Right hindlimb (tissue), 1 donor: ENCODE data around the gene GIGYF2.
"Not testable (repeated sequence)": the region's sequence is repeated elsewhere in the genome, so short reads cannot be mapped to it uniquely, and the experiment has no call there.

Source experiments
- DNase-seq: peaks from one replicate; pipeline ENCODE4 v3.0.0-alpha.2; 2018

GIGYF2 gene

DNA sequence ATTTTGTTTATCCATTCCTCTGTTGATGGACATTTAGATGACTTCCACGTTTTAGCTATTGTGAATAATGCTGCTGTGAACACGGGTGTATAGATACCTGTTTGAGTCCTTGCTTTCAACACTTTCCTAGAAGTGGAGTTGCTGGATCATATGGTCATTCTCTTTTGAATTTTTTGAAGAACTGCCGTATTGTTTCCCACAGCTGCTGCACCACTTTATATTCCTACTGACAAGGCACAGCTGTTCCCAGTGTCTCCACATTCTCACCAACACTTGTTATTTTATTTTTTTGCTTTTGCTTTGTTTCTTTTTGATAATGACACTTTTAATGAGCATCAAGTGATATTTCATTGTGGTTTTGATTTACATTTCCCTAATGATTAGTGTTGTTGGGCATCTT lies 120.6 kb downstream of the GIGYF2 start:
- no peak for DNase-seq

DNA sequence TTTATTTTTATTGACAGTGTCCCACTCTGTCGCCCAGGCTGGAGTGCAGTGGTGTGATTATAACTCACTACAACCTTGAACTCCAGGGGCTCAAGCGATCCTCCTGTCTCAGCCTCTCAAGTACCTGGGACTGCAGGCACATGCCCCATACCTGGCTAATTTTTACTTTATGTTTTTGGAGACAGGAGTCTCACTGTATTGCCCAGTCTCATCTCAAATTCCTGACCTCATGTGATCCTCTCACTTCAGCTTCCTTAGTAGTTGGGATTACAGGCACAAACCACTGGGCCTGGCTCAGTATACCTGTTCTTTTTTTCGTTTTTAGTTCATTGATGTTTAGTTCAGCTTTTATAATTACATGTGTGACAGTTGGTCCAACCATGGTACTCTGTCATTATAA lies 132.9 kb downstream of the GIGYF2 start:
- DNase-seq = no peak

DNA sequence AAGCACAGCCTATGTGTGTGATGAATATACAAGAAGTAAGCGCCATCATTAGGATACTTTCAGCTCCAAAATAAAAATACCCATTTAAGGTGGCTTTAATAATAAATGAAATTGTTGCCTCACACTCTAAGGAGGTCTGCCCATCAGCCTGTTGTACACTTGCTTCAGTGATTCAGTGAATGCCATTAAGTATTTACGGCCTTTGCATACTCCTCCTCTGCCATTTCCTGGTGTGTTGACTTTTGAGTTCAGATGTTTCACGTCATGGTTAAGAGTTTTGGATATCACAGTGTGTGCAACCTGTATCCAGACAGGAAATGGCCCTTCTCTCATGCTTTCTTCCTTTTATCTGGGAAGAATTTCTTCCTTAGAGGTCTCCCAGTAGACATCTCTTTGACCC lies 134.4 kb downstream of the GIGYF2 start:
- DNase-seq = no peak

DNA sequence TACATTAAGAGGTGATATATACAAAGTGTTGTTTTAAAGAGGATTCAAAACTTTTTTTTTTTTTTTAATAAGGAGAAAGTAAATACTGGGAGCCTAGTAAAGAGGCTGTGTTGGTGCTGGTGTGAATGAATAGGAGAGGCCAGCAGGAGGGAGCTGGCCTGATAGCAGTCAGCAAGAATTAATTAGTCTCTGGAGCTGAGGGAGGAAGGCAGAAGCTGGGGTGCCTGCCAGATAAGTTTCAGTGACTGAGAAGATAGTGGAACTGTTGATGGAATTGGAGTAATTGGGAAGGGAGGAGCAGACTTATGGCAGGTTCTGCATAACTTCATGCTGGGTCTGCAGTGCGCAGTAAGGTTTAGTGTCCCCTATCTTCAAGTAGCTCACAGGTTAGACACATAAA lies 136.7 kb downstream of the GIGYF2 start:
- no peak for DNase-seq

DNA sequence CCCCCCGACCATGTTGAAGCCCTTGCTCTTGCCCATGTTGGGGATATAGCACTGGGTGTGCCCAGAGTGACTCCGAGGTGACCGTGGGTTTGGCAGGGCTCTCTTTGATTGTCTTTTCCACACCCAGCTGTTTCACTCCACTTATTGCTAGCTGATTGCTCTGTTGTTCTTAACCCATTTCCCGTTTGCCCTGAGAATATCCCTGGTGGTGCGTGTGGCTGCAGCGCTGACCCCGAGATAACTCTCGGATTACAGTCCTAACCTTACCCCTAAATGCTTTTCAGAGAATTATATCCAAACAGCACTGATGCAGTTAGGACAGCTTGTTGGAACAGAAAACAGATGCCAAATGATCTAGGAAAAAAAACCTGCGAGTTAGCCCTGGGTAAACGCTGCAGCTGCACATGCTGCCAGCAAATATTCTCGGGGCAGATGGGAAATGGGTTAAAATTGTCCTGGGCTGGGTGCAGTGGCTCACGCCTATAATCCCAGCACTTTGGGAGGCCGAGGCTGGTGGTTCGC lies 138.6 kb downstream of the GIGYF2 start:
- no peak for DNase-seq

DNA sequence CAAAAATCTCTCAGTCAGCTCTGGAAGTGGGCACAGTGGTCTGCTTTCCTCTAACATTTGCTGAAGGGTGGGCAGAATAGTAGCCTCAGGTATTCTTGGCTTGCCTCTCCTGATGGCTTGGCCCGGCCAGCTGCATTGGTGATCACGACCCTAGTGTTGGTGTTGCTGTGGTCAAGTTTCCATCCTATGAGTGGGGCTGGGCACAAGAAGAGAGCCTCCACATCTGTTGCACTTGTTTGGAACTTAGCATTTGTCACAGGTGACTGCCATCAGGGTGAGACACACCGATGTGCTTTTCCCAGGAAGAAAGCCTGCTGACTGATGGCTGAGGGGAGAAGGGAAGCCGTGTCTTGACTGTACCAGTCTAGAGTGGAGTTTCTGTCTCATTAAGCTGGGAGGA lies 139.8 kb downstream of the GIGYF2 start:
- no peak for DNase-seq

DNA sequence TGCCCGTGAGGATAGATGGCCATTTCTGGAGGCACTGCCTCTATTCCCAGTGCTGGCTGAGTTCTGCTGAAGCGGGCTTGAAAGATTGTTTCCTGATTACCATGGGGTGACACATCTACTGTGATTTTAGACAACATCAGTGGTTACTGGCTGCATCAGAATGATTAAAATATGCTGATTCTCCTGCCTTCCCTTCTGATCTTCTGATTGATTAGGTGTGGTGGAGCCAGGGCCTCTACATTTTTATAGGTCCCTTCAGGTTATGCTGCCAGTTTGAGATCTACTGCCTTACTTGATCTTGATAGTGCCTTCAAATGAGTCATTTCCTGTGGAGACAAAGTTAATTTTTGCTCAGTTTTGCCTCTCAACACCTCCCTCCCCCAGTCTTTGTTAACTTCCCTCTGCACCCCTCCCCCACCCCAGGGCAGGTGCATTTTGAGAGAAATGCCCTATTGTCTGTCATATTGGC lies 141.3 kb downstream of the GIGYF2 start:
- DNase-seq = no peak

DNA sequence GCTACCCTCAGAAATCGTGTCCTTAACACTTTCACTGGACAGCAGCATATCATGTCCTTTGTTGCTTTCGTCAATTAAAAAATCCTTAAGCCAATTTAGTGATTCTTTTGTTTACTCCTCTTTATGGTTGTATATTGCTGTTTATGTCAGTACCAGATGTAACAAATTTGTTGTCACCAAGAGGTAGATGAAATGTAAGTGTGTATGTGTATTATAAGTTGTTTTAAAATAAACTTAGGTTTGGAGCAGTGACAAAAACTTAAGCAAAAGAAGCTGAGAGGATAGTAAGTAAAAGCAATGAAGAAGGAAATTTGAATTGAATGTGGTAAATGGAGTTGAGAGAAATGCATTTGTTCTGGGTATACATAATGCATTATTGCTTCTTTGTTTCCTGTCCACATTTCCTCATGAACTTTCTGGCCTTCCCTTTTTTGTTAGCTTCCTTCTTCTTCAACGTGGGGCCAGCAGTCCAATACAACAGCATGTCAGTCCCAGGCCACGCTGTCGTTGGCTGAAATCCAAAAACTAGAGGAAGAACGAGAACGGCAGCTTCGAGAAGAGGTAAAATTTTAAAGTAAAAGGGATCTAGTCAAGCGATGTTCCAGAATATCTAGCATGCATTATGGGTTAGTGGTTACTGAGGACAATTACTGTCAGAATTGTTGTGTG lies 142.4 kb downstream of the GIGYF2 start:
- no peak for DNase-seq

DNA sequence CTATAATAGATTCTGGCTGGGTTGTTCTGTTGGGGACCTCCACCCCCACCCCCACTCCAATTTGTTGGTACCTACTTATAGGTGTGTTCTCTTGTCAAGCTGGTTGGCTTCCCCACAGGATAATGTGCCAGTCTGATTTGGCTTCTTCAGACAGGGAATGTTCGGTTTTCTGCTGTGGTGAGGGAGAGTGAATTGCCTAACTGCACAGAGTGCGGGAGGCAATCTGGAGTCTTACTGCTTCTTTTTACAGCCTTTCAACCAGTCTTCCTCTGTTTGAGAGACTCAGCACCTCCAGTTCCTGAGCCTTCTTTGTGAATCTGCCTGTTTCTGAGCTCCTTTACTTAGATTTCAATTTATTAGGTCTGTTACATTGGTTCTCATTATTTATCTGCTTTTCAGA lies 145.6 kb downstream of the GIGYF2 start:
- no peak for DNase-seq

DNA sequence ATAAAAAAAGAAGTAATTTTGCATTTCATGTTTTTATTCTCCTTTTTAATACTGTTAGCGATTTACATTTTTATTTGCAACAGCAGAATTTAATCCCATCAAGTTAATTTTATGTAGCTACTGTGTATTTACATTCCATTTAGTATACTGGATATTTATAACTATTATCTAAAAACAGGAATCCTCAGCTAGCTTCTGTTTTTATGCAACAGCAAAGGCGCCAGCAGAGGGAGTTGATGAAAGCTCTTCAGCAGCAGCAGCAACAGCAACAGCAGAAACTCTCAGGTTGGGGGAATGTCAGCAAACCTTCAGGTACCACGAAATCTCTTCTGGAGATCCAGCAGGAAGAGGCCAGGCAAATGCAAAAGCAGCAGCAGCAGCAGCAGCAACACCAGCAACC lies 146.7 kb downstream of the GIGYF2 start:
- no peak for DNase-seq

DNA sequence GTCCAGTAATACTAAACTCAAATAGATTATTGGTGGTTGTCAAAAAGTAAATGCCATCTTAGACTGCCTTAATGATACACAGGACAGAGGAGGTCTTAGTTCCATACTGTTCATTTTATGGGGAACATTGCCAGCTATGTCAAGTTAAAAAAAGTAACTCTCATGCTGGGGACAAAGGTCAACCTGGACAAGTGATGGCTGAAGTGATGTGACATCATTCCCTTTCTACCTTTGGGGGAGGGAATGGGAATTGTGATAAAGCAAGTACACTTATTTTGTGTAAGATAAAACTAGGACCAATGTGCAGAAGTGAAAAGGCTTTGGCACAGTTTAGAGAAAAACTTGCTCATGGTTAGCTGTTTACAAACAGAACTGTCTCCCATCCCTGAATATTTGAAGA lies 148.9 kb downstream of the GIGYF2 start:
- no peak for DNase-seq

DNA sequence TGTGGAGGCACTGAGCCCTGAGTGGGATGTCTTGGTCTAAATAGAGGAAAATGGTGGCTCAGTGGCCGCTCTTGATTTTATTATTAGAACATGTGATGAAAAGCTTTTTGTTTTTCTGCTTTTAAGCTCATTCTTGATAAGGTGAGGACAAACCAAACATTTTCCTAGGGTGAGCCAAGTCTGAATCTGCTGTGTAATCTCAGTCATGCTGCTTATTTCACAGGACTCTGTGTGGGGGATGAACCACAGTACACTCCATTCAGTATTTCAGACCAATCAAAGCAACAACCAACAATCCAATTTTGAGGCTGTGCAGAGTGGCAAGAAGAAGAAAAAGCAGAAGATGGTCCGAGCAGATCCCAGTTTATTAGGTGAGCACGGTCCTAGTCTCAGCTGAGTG lies 152.9 kb downstream of the GIGYF2 start:
- no peak for DNase-seq

DNA sequence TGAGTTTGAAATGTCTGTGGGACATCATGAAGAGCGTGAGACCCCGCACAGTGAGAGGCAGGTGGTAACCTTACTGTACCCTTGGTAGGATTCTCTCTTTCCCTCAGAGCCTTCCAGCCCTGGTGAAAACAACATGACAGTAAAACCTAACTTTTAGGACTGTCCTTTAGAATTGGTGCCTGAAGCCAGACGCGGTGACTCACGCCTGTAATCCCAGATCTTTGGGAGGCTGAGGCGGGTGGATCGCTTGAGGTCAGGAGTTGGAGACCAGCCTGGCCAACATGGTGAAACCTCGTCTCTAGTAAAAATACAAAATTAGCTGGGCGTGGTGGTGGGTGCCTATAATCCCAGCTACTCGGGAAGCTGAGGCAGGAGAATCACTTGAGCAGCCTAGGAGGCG lies 154.9 kb downstream of the GIGYF2 start:
- DNase-seq = not testable (repeated sequence)

DNA sequence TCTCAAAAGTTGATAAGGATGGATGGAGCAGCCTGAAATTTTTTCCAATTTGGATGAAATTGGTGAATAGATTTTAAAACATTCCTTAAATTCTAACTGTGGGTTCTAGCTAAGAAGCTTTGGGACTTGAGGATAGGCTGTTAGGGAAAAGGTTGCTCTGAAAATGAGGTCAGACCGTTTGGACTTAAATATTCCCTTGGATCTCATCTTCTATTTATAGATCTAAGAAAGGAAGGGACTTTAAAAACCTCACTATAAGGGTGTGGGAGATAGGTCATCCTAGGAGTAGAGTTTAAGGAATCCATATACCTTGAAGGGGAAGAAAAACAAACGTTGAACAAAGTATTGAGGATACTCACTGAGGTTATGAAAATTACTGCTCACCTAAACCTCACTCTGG lies 155.5 kb downstream of the GIGYF2 start:
- DNase-seq = no peak

DNA sequence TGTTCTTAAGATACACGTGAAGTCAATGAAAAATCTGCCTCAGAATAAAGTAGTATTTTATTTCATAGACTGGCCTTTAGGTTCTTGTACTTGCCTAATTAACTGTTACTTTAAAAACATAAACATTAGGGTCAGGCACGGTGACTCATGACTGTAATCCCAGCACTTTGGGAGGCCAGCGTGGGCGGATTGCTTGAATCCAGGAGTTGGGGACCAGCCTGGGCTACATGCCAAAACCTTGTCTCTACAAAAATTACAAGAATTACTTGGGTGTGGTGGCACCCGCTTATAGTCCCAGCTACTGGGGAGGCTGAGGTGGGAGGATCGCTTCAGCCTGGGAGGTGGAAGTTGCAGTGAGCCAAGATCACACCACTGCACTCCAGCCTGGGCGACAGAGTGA lies 157.0 kb downstream of the GIGYF2 start:
- DNase-seq = no peak

DNA sequence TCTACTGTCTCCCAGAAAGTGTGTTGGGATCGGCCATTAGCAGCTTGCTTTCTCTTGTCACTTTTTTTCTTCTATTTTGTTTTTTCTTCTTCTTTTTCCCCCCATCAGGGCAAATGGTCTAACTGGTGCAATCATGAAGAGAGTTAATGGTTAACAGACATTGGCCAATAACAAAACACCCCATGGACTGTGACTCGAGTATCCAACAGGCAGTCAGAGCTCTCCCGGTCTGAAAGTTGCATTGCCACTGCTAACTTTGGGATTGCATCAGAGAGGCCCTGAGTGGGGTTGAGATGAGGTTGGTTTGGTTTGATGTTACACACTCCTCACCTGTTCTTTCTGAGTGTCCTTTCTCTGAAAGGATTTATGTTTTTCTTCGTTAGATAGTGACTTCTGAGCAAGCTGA lies 160.0 kb downstream of the GIGYF2 start:
- DNase-seq = no peak

DNA sequence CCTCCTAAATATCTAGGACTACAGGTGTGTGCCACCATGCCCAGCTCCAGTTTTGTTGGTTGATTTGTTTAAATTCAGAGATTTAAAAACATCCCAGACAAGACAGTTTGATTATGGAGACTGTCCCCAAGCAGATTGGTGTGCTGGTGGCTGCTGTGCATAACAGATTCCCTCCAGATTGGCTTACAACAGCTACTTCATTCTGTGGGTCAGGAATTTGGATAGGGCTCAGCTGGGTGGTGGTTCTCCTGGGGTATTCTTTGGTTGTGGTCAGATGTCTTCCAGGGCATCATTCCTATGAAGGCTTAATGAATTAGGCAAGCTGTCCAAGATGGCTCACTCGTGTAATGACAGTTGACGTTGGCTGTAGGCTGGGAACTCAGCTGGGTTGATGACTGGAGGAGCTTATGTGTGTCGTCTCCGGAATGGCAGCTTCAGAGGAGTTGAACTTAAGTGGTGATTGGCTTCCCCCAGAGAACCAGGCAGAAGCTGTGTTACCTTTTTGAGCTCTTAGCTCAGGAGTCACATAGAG lies 162.3 kb downstream of the GIGYF2 start:
- no peak for DNase-seq

DNA sequence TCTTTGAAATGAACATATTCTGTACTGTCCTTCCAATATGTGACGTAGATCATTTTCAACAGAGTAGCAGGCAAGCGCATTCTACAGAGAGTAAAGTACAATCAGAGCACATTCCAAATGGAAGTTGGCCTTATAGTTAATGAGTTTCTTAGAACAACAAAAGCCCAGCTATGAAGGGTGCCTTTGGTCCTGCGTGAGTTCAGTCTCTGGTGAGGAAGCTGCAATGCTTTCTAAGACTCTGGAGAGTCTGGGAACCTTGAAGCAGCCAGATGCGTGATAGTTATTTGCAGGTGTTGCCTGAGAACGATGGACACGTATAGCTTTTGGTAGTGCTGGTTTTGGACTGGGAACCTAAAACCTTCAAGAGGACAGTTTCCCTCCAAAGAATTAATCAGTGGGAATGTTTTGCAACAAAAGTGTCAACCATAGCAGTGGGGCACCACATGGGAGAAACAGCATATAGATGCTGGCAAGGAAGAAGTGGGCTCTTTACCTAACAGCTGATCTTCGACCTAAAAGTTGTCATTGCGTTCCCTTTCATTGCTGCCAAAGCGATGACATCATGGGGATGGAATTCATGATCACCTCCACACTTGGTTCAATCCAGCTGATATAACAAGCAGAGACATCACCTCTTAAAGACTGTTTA lies 163.6 kb downstream of the GIGYF2 start:
- DNase-seq = no peak

DNA sequence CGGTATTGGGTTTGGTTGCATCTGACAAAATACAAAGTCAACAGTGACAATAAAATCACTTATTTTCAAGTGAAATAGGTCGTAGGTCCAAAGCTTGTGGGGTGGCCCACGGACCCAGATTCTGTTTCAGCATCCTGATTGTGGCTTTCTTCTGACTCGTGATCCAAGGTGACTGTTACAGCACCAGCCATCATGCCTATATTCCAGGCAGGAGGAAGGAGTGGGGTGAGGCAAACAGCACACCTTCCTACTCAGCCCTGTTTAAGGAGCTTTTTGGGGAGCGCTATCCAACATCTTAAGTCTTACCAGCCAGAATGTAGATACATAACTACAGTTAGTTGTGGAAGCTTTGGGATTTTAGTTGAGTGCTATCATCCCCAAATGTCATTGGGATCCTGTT lies 164.2 kb downstream of the GIGYF2 start:
- no peak for DNase-seq

DNA sequence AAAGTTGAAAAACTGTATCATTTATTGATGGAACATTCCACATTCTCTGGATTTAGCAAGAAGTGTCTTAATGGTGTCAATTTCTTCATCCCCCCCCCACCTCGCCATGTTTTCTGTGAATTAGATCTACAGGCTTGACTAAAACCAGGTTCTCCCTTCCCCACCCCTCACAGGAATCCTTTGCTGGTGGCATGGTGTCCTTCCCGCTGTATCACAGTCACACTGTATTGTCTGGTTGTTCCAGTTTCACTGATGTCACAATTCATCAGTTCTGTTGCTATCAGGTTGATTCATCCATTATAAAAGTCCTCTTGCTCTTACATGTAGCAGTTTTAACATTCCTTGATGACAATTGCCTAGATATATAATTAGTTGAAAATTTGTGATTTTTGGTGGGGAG lies 166.9 kb downstream of the GIGYF2 start:
- DNase-seq = no peak

DNA sequence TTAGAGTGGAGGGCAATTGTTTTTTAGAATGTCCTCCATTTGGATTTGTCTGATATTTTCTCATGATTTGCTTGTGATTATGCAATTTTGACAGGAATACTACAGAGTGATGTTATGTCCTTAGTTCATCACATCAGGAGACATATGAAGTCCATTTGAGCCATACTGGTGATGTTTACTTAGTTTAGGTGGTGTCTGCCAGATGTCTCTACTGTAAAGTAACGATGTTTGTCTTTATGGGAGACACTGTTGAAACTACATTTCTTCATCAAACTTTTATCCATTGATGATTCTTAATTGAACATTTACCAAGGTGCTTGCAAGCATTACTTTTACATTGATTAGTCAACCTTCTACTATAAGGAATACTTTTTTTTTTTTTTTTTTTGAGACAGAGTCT lies 168.0 kb downstream of the GIGYF2 start:
- DNase-seq = no peak

DNA sequence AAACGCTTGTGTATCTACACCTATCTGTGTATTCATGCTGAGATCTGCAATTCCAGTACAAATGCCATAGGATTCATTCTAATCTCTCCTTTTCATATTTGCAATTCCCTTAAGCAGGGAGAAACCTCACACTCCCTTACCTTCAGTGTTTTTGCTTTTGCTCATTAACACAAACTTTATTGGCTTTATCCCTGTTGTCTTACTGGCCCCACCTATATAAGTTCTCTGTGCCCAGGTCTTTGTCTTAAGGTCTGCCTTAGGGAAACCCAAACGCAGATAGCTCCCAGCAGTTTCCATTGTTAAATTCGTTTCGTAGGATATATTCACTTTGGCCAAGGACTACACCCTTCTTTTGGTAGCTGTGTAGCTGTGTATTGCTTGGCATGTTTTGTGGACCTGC lies 169.0 kb downstream of the GIGYF2 start:
- no peak for DNase-seq

DNA sequence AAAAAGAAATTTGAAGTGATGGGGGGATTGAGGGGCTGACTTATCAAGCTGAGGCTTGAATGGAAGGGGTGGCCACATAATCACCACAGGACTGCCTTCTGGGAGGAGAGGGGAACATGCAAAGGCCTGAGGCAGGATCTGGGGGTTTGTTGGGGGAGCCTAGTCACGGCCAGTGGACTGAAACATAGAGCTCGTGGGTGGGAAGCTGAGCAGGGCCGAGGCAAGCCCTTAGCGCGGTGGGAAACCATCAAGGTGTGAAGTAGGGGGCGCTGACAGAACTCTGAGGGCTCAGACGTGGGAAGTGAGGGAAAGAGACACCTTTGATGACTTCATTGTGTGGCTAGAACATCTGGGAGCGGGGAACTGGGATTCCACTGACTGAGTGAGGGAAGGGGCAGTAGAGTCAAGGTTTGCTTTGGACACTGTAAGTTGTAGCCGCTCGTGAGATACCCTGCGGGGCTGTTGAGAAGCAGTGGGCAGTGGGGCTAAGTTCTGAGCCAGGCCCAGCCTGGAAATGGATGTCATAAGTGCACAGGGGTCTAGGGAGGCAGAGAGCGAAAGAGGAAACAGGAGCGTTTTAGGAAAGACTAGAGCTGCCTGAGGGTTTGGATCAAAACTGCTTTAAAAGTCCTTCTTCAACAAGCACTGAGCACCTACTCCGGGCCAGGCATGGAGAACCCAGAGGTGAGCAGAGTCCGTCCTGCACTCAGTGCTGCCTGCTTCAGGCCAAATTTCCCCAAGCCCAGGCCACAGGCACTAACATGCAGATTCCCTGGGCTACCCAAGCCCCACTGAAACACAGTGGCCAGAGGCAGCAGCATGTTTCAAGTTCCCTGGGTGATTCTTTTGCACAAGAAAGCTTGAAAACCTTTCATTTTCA lies 172.2 kb downstream of the GIGYF2 start:
- DNase-seq = no peak
